Measurements from ENCODE around the gene CDCA7. TPM values are rescaled to one million over a fixed set of nuclear protein-coding genes. Genes with fewer than 3 reads are reported as not detected.
"Not testable (repeated sequence)": the region's sequence is repeated elsewhere in the genome, so short reads cannot be mapped to it uniquely, and the experiment has no call there.

CDCA7 gene
- total RNA-seq = 0.86 TPM

GRCh38 chr2:173354582-173355131, at the start of gene CDCA7:
Gene CDCA7 (plus strand): TSS chr2:173354872. CDS start chr2:173354964, 92 bp downstream.
- DNase-seq (ENCODE audit: low spot score) = no peak

GRCh38 chr2:173305303-173305702, 49.4 kb upstream of the CDCA7 start:
- no peak for DNase-seq (ENCODE audit: low spot score)

GRCh38 chr2:173307293-173307692, 47.4 kb upstream of the CDCA7 start:
- DNase-seq (ENCODE audit: low spot score) = no peak

- DNase-seq (ENCODE audit: low spot score) = not testable (repeated sequence)
These were observed 45.3 kb upstream of the CDCA7 start for GRCh38 chr2:173309370-173309769.

- DNase-seq (ENCODE audit: low spot score) = no peak
These were observed 42.6 kb upstream of the CDCA7 start for GRCh38 chr2:173311844-173312606.

GRCh38 chr2:173323371-173323770, 31.3 kb upstream of the CDCA7 start:
- DNase-seq (ENCODE audit: low spot score) = no peak

- no peak for DNase-seq (ENCODE audit: low spot score)
These were observed 27.9 kb upstream of the CDCA7 start for GRCh38 chr2:173326806-173327205.

- no peak for DNase-seq (ENCODE audit: low spot score)
These were observed 27.3 kb upstream of the CDCA7 start for GRCh38 chr2:173327421-173327820.

- DNase-seq (ENCODE audit: low spot score) = not testable (repeated sequence)
These were observed 21.7 kb upstream of the CDCA7 start for GRCh38 chr2:173333003-173333402.

- no peak for DNase-seq (ENCODE audit: low spot score)
These were observed 14.9 kb upstream of the CDCA7 start for GRCh38 chr2:173339807-173340206.

- DNase-seq (ENCODE audit: low spot score) = no peak
These were observed 10.8 kb upstream of the CDCA7 start for GRCh38 chr2:173343921-173344320.

- no peak for DNase-seq (ENCODE audit: low spot score)
These were observed 8.6 kb upstream of the CDCA7 start for GRCh38 chr2:173346035-173346434.

GRCh38 chr2:173347305-173348168, 7.1 kb upstream of the CDCA7 start:
- DNase-seq (ENCODE audit: low spot score) = no peak

GRCh38 chr2:173349287-173349686, 5.4 kb upstream of the CDCA7 start:
- no peak for DNase-seq (ENCODE audit: low spot score)

- no peak for DNase-seq (ENCODE audit: low spot score)
These were observed 4.3 kb upstream of the CDCA7 start for GRCh38 chr2:173350383-173350782.

GRCh38 chr2:173351879-173352278, 2.8 kb upstream of the CDCA7 start:
- DNase-seq (ENCODE audit: low spot score) = no peak

GRCh38 chr2:173353556-173353955, 1.1 kb upstream of the CDCA7 start:
- DNase-seq (ENCODE audit: low spot score) = no peak

GRCh38 chr2:173354073-173354581, 545 bp upstream of the CDCA7 start:
- DNase-seq (ENCODE audit: low spot score) = no peak

- no peak for DNase-seq (ENCODE audit: low spot score)
These were observed 627 bp downstream of the CDCA7 start for GRCh38 chr2:173355132-173355865.

- no peak for DNase-seq (ENCODE audit: low spot score)
These were observed 1.3 kb downstream of the CDCA7 start for GRCh38 chr2:173355866-173356508.

GRCh38 chr2:173357346-173357745, 2.7 kb downstream of the CDCA7 start:
- no peak for DNase-seq (ENCODE audit: low spot score)
